ENCODE measurements around the gene IL9.

DNA sequence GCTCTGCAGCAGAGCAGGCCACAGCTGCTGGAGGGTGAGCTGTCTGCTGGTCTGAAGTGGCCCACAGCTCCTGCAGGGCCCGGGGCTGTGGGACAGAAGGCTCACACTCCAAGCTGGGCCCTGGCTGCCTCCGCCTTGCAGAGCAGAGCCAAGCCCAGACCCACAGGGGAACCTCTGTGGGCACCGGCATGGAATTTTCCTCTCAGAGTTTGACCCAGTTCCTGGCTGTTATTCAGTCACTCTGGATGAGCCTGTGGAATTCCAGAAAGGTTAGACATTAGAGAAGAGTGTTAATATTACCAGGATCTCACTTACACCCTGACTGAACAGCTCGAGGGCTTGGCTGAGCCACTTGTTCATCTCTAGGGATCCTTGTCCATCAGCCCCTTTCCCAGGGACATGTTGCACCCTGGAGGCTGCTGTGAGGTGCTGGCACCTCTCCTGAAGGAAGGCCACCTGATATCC, 17.5 kb downstream of the IL9 start:
- no peak for TF ChIP-seq POLR2AphosphoS5 (IDR thresholded peaks at IDR 0.05; ENCODE audit: low read depth, low read length)
- TF ChIP-seq TAF1 (IDR thresholded peaks at IDR 0.05; ENCODE audit: low read depth, low read length), result no peak
- no peak for TF ChIP-seq POLR2A (IDR thresholded peaks at IDR 0.05; ENCODE audit: low read depth, low read length)

All from GM12891 (cell line).